GM10847 (cell line): ENCODE results near the gene PRKCA.

ENCODE experiments used
- POLR2A ChIP-seq: IDR thresholded peaks from 2 replicates; pipeline ENCODE4 v1.6.1; 2011; ENCODE audit not compliant: insufficient read length; ENCODE audit errors: extremely low read depth

Gene PRKCA

DNA sequence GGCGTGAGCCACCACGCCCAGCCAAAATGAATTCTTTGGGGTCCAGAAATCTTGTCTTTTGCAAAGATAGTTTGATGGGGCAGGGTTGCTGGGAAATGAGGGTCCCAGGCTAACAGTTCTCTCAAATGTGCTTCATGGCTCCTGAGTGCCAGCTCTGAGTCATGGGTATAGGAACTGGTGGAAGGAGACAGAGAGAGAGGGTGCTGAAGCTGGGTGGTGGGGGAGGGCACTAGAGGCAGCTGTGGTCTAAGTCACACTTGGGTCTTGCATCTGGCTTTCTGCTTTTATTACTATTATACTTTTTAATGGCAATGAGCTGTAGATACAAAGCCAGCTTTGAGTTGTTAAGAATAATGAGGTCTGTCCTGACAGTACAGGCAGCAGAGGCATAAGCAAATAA is 54.6 kb downstream of the PRKCA start:
- TF ChIP-seq POLR2A: no peak

- no peak for TF ChIP-seq POLR2A
Measured at GRCh38 chr17:66359351-66359750, 56.9 kb downstream of the PRKCA start.

DNA sequence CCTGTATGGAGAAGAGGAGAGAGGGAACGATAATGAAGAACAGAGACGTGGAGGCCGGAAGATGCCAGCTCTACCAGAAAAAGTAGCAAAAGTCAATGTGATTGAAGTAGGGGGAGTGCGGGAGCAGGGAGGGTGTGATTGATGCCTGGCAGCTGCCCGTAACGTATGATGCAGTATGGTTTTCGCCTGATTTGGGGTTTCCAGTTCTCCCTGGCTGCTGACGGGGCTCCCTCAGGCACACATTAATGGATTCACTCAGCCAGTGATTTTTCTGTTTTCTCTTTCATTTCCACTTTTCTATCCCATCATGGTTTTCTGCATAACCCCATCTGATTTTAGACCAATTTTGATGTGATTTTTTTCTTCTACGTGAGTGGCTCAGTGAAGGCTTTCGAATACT is 62.1 kb downstream of the PRKCA start:
- TF ChIP-seq POLR2A: no peak

- TF ChIP-seq POLR2A: no peak
Measured at GRCh38 chr17:66364990-66365490, 62.6 kb downstream of the PRKCA start.

DNA sequence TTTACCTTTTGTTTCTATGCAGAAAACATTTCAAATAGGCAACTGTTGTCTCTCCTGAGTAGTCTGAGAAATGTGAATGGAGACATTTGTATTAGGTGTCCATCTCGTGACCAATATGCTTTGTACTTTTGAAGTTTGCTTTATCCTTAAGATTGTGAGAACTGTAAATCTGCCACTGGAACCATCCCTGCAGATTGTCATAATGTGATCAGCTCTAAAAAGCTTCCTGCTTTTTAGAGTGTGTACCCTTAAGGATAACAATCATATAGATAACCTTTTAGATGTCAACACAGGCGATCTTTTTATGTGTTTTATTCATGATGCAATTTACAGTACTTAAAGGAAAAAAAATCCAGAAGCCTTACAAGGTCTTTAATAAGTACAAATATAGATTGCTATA is 63.5 kb downstream of the PRKCA start:
- no peak for TF ChIP-seq POLR2A

DNA sequence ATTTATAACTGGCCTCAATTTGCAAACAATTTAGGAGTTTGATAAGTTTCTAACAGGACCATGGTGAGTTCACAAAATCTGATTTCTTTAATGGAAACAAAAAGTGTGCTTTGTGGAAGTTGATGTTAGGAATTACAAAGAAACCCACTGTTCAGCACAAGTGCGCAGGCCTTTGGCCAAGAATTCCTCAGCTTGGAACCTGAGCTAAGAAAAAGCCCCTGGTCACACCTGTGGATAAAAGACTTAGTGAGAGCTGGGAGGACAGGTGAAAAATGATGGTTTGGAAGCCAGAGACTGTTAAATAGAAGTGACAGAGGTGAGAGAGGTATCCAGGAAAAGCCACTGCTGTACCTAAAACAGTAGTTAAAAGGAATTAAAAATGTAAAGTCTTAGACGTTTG is 64.7 kb downstream of the PRKCA start:
- TF ChIP-seq POLR2A: no peak

- TF ChIP-seq POLR2A: no peak
Measured at GRCh38 chr17:66369830-66370229, 67.4 kb downstream of the PRKCA start.

GRCh38 chr17:66371561-66371960 is 69.1 kb downstream of the PRKCA start:
- TF ChIP-seq POLR2A: no peak

DNA sequence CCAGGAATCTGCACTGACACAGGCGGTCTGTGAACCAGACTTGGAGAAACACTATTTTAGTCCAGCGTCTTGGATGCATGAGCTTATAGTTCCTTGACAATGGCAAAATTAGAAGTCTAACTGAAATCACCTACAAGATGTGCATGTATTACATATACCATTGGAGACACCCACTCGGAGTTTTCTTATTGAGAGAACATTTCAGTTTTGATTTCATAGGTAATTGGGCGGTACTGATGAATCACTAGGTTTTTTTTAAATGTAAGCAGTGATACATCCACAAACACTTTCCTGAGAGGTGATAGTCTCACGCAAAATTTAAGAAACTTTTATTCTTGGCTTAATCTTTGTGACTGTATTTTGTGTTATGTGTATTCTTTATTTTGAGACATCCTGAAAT is 69.8 kb downstream of the PRKCA start:
- TF ChIP-seq POLR2A: no peak

DNA sequence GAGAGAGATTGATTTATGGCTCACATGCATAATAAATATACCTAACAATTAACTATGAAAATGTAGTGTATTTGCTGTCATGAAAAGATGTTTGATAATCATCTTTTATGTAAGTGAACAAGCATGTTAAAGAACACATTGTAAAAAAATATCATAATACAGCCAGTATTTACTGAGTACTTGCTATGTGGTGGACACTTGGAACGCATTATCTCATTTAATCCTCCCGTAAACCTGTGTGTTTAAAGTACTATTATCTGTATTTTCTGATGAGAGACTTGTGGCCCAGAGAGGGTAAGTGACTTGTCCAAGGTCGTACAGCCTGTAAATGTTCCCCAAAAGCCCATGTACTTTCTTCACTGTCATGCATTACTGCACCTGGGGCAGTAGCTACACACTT is 70.7 kb downstream of the PRKCA start:
- TF ChIP-seq POLR2A: no peak

- no peak for TF ChIP-seq POLR2A
Measured at GRCh38 chr17:66373944-66374817, 71.8 kb downstream of the PRKCA start.

GRCh38 chr17:66375121-66375520 is 72.7 kb downstream of the PRKCA start:
- no peak for TF ChIP-seq POLR2A

- no peak for TF ChIP-seq POLR2A
Measured at GRCh38 chr17:66378296-66378695, 75.9 kb downstream of the PRKCA start.

DNA sequence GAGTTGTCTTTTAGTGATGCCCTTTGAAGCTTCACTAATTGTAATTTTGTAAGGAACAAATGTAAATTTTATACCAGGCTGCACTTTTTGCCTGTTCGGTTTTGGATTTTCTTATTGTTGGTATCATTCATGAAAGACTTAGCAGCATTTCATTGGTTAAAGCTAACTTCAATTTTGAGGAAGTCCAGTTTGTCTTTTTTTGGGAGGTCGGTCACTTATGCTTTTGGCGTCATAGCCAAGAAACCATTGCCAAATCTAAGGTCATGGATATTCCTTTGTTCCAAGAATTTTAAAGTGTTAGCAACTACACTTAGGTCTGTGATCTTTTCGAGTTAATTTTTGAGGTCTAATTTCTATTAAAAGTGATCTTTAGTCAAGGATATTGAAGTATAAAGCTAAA is 77.1 kb downstream of the PRKCA start:
- no peak for TF ChIP-seq POLR2A

- TF ChIP-seq POLR2A: no peak
Measured at GRCh38 chr17:66379996-66380395, 77.6 kb downstream of the PRKCA start.

DNA sequence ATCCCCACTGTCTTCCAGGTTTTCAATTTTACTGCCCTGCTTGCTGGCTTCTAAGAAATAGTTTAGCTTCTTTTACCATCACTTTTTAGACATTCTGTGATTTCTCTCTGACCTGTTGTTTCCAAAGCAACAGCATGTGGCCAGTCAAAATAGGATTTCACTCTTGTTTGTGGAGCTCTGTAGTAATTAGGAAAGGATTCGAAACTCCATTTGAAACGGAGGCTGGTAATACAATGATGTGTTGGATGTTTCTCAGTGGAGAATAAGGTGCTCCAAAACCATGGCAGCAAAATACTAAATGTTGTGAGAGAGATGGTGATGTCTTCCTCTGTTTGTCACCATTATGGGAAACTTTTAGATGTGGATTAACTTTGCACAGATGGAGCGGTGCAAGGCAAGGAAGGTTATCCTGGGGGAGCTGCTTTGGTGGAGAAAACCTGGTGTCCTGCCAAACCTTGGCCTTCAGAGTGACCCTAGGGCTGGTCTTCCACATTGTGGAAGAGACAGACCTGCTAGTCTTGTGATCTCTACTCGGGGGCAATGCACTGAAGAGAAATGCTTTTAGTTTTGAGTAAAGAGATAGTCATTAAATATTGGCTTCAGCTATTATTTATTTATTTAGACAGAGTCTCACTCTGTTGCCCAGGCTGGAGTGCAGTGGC is 79.4 kb downstream of the PRKCA start:
- no peak for TF ChIP-seq POLR2A
